Gastroesophageal sphincter (tissue), 4 donors: ENCODE measurements around the gene DRC7. TPM values are rescaled to one million over a fixed set of nuclear protein-coding genes. Genes with fewer than 3 reads are reported as not detected.

Experiments
- ATAC-seq: fragments of 150-250 bp; one replicate; pipeline ENCODE4 v1.9.1; 2016; ENCODE audit warnings: mild to moderate bottlenecking, moderate library complexity
- H3K27ac ChIP-seq, 4 donors: fragments of 200-600 bp; sonication (generic) in 3 of 4; 1 replicate in 3 of 4; 2 replicates in 1 of 4; pipeline ENCODE4 v1.5.1; 2016 to 2019
- H3K27me3 ChIP-seq: fragments of 200-600 bp; sonication (generic); one replicate; pipeline ENCODE4 v1.5.1; 2019
- H3K36me3 ChIP-seq, 2 donors: fragments of 200-600 bp; sonication (generic); one replicate each; pipeline ENCODE4 v1.5.1; 2019; ENCODE audit warnings: control low read depth in 1 of 2
- H3K4me1 ChIP-seq, 3 donors: fragments of 200-600 bp; sonication (generic); 1 replicate in 2 of 3; 2 replicates in 1 of 3; pipeline ENCODE4 v1.5.1; 2016 to 2019; ENCODE audit warnings: control low read depth in 2 of 3
- H3K4me3 ChIP-seq, 2 donors: fragments of 200-600 bp; sonication (generic); one replicate each; pipeline ENCODE4 v1.5.1; 2019; ENCODE audit warnings: mild to moderate bottlenecking in 1 of 2, moderate library complexity in 1 of 2
- H3K9me3 ChIP-seq, 3 donors: fragments of 200-600 bp; sonication (generic); one replicate each; pipeline ENCODE4 v1.5.1; 2017 to 2019; ENCODE audit warnings: control low read depth in 2 of 3
- CTCF ChIP-seq, 4 experiments: fragments of 200-600 bp in 2 of 4; fragments of 450-650 bp in 2 of 4; sonication (generic) in 1 of 4; IDR thresholded peaks; one replicate each; pipeline ENCODE4 v1.5.1; 2017 to 2019; ENCODE audit warnings: antibody characterized with exemption in 4 of 4, mild to moderate bottlenecking in 2 of 4, moderate library complexity in 2 of 4
- EP300 ChIP-seq: sonication (generic); formaldehyde crosslinking; IDR thresholded peaks from one replicate; pipeline ENCODE4 v1.6.1; 2017; ENCODE audit warnings: antibody characterized with exemption, mild to moderate bottlenecking
- POLR2A ChIP-seq, 2 donors: fragments of 450-650 bp; IDR thresholded peaks; one replicate each; pipeline ENCODE4 v1.6.1; 2017; ENCODE audit warnings: antibody characterized with exemption in 2 of 2, mild to moderate bottlenecking in 2 of 2, moderate library complexity in 1 of 2
- POLR2AphosphoS5 ChIP-seq: sonication (generic); formaldehyde crosslinking; IDR thresholded peaks from one replicate; pipeline ENCODE4 v1.6.1; 2017; ENCODE audit warnings: antibody characterized with exemption
- WGBS, 2 donors: methylation state at CpG; one replicate each; pipeline ENCODE4 v1.1.5; 2018; ENCODE audit warnings: low coverage in 1 of 2; 5-methylcytosine and 5-hydroxymethylcytosine counted together
- total RNA-seq, 4 donors: library from RNA; depleted of rRNA; stranded (reverse); fragments of >200 nt; gene quantifications; one replicate each; pipeline ENCODE4 v1.1.0, GENCODE V29; 2016

The DRC7 gene
- total RNA-seq, 4 donors from 2014 or later = 0.15 TPM; not detected in 3

GRCh38 chr16:57759131-57759530 is 64.5 kb downstream of the DRC7 start:
- Histone ChIP-seq H3K4me3 (no peak overlapping the region), H3K9me3 (no peaks in the 10 kb centered on the region), H3K4me1 (peaks cover 0 to 11% (median 0%) of the 10 kb centered on the region in 3 donors), H3K36me3 (peaks cover 0 to 85% of the 10 kb centered on the region in 2 donors), H3K27me3 (no peaks in the 10 kb centered on the region), H3K27ac (peak overlapping the region in 2 of 4 donors; percentile 27 to 44)
- no peak for ATAC-seq
- WGBS, 2 donors = 67% methylated on average over 1 of the region's 7 CpGs; no CpG with 5 or more reads in 1 of the 2 donors
- TF ChIP-seq EP300 (no peak), CTCF (IDR thresholded peaks at IDR 0.05) (no peak), POLR2AphosphoS5 (no peak), POLR2A (IDR thresholded peaks at IDR 0.05) (no peak)

GRCh38 chr16:57759541-57760356 is 65.1 kb downstream of the DRC7 start:
- Histone ChIP-seq H3K27ac (peak overlapping the region in 1 of 4 donors; percentile 44), H3K36me3 (peaks cover 0 to 84% of the 10 kb centered on the region in 2 donors), H3K4me1 (peaks cover 0 to 11% (median 0%) of the 10 kb centered on the region in 3 donors), H3K9me3 (no peaks in the 10 kb centered on the region), H3K4me3 (no peak overlapping the region), H3K27me3 (no peaks in the 10 kb centered on the region)
- ATAC-seq = no peak
- TF ChIP-seq CTCF (IDR thresholded peaks at IDR 0.05) (no peak), EP300 (no peak), POLR2A (IDR thresholded peaks at IDR 0.05) (no peak), POLR2AphosphoS5 (no peak)
- 53% methylated on average over 5 of the region's 21 CpGs; no CpG with 5 or more reads in 1 of the 2 donors for WGBS, 2 donors

- Histone ChIP-seq H3K36me3 (peaks cover 0 to 83% of the 10 kb centered on the region in 2 donors), H3K9me3 (no peaks in the 10 kb centered on the region), H3K4me3 (no peak overlapping the region), H3K4me1 (peaks cover 0 to 11% (median 0%) of the 10 kb centered on the region in 3 donors), H3K27me3 (no peaks in the 10 kb centered on the region), H3K27ac (no peak overlapping the region)
- ATAC-seq = no peak
- 100% methylated on average over 1 of the region's 40 CpGs; no CpG with 5 or more reads in 1 of the 2 donors for WGBS, 2 donors
- TF ChIP-seq CTCF (IDR thresholded peaks at IDR 0.05) (no peak), POLR2A (IDR thresholded peaks at IDR 0.05) (no peak), EP300 (no peak), POLR2AphosphoS5 (no peak)
Measured at GRCh38 chr16:57760357-57761160, 66.0 kb downstream of the DRC7 start.

- ATAC-seq = no peak
- no peaks in the 10 kb centered on the region for H3K9me3 ChIP-seq
- no peak for TF ChIP-seq EP300
- no peak for TF ChIP-seq POLR2A (IDR thresholded peaks at IDR 0.05)
- TF ChIP-seq POLR2AphosphoS5 = no peak
- no peak for TF ChIP-seq CTCF (IDR thresholded peaks at IDR 0.05)
- H3K36me3 ChIP-seq = peaks cover 0 to 83% of the 10 kb centered on the region in 2 donors
- no peak overlapping the region for H3K27ac ChIP-seq
- H3K4me3 ChIP-seq = no peak overlapping the region
- no peaks in the 10 kb centered on the region for H3K27me3 ChIP-seq
- peaks cover 0 to 11% (median 0%) of the 10 kb centered on the region in 3 donors for H3K4me1 ChIP-seq
- 80 to 81% methylated on average over 1 to 5 of the region's 9 CpGs for WGBS, 2 donors
Measured at GRCh38 chr16:57761301-57761700, 66.7 kb downstream of the DRC7 start.
